ENCODE measurements around the gene WNT5A.

WNT5A gene

DNA sequence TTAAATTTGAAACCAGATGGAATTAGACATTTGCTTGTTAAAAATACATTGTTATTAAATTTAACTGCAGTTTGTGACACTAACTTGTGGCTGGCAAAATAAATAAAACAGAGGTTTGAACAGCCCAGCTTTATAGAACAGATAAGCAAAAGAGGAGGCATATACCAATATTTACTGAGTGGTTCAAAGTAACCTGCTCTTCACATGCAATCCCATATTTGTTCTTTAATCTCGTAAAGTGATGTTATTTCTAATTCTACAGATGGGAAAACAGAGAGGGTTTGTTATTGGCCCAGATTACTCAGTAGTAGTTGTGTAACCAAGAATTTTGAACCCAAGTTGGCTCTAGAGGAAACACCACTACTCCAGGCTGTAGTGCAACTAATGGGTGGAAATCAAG lies 37.6 kb downstream of the WNT5A start:
- TF ChIP-seq, protein P1, sequence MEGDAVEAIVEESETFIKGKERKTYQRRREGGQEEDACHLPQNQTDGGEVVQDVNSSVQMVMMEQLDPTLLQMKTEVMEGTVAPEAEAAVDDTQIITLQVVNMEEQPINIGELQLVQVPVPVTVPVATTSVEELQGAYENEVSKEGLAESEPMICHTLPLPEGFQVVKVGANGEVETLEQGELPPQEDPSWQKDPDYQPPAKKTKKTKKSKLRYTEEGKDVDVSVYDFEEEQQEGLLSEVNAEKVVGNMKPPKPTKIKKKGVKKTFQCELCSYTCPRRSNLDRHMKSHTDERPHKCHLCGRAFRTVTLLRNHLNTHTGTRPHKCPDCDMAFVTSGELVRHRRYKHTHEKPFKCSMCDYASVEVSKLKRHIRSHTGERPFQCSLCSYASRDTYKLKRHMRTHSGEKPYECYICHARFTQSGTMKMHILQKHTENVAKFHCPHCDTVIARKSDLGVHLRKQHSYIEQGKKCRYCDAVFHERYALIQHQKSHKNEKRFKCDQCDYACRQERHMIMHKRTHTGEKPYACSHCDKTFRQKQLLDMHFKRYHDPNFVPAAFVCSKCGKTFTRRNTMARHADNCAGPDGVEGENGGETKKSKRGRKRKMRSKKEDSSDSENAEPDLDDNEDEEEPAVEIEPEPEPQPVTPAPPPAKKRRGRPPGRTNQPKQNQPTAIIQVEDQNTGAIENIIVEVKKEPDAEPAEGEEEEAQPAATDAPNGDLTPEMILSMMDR (IDR thresholded peaks at IDR 0.05; ENCODE audit: borderline replicate concordance, insufficient read depth, low read depth, low read length) = no peak
- H3K4me3 ChIP-seq (ENCODE audit: low read depth, low read length) = no peak overlapping the region

DNA sequence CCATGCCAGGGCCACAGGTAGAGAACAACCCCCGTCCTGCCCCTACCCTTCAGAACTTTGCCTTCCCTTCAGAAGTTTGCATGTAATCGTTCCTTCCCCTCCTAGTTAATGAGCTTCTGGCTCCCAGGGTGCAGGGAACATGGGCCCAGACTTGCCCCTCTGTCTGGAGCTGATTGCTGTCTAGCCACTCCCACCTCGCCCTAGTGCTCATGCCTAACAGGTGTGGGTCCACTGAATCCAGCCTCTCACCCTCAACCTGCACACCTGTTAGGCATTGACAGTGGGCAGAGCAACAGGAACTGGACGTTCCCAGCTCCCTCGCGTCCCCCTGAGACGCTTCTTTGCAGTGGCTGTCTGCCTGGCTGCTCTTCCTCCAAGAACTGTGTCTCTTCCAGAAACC lies 40.3 kb downstream of the WNT5A start:
- TF ChIP-seq, protein P1 (IDR thresholded peaks at IDR 0.05; ENCODE audit: borderline replicate concordance, insufficient read depth, low read depth, low read length) = no peak

DNA sequence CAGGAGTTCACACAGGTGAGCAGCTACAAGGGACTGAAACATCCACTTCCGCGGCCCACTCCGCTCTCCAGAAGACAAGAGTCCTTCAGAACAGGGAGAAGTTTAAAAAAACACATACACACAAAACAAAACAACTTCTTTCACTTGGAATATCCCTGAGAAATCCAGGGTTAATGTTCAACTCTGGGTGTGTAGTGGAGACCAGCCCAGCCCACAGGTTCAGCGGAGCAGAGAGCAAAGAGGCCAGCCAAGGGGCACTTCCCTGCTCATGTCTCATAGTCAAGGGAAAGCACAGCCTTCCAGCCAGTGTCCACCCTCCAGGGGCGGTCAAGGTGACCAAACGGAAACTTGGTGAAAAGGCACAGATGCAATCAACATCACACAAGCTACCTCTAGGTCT lies 41.6 kb downstream of the WNT5A start:
- TF ChIP-seq, protein P1 (IDR thresholded peaks at IDR 0.05; ENCODE audit: borderline replicate concordance, insufficient read depth, low read depth, low read length) = no peak
- no peak overlapping the region for H3K4me3 ChIP-seq (ENCODE audit: low read depth, low read length)

More for the DNA sequence above, 40.3 kb downstream of the WNT5A start:
- no peak overlapping the region for H3K4me3 ChIP-seq (ENCODE audit: low read depth, low read length)

DNA sequence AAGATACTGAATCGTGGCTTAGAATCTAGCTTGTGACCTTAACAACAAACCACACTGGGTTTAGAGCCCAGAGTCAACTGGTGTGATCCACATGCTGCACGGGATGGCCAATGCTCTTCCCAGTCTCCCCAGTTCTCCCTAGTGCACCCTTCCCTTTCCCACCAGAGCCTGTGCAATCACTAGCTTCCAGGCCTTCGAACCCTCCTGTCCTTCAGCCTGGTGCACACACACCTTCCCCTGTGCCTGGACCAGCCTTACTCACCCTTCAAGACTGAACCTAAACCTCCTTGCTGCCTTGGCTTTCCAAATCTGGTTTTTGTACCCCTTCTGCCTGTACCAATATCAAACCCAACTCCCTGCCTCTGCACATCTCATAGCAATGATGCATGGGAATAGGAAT lies 43.8 kb downstream of the WNT5A start:
- TF ChIP-seq, protein P1 (IDR thresholded peaks at IDR 0.05; ENCODE audit: borderline replicate concordance, insufficient read depth, low read depth, low read length) = no peak
- H3K4me3 ChIP-seq (ENCODE audit: low read depth, low read length) = no peak overlapping the region

DNA sequence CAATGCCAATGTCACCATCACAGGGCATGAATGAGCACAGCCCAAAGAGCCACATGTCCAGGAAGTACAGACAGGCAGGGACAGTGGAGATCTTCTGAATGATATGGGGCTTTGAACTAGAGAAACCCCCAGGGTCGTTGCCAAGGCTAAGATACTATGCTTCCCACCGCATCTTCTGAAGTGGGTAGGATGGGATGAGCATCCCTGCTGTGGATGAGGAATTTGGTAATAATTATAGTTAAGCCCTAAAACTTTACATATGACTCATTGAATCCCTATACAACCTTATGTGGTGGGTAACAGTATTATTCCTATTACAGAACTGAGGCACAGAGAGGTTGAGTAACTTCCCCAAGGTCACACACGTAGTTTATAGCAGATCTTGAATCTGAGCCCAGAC lies 44.2 kb downstream of the WNT5A start:
- TF ChIP-seq, protein P1 (IDR thresholded peaks at IDR 0.05; ENCODE audit: borderline replicate concordance, insufficient read depth, low read depth, low read length) = no peak

DNA sequence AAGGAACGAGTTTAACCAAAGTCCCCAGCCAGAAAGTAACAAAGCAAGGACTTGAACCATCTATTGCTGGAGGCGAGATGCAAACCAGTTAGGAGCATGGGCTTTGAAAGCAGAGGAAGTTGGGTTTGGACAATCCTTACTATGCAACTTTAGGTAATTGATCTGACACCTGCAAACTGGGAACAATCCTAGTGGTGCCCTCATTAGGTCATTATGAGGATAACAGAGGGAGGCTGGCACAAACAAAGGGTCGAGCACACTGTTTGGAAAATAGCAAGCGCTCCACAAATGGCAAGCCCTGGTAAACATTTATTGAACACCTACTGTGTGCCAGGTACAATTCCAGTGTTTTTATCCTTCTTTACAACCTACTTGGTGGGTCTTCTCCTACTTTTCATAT lies 45.6 kb downstream of the WNT5A start:
- TF ChIP-seq, protein P1 (IDR thresholded peaks at IDR 0.05; ENCODE audit: borderline replicate concordance, insufficient read depth, low read depth, low read length) = no peak
- H3K4me3 ChIP-seq (ENCODE audit: low read depth, low read length) = no peak overlapping the region

More for the DNA sequence above, 44.2 kb downstream of the WNT5A start:
- H3K4me3 ChIP-seq (ENCODE audit: low read depth, low read length) = no peak overlapping the region

DNA sequence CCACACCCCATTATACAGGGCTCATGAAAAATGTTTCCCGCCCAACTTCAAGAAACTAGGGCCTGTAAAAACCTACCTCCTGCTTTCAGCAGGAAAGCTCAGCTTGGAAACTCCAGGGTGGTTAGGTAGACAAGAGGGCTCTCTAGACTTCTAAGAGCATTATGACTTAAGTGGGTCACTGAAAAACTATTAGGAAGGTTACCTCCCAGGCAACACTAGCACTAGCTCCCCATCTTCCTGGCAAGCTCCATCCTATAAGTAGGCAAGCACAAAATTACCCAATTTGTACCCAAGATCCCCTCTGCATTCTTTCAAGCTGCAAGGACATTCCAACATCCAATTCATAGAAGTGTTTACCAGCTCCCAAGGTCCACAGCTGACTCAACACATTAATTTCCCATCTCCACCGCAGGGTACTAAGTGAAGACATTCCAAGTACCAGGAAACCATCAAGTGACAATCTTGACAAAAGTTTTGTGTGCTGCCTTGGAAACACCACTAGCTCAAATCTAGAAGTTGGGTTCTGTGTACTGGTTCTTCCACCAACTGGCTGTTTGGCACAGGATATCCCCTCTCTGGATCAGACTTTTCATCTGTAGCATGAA lies 46.9 kb downstream of the WNT5A start:
- TF ChIP-seq, protein P1 (IDR thresholded peaks at IDR 0.05; ENCODE audit: borderline replicate concordance, insufficient read depth, low read depth, low read length) = no peak

More for the DNA sequence above, 46.9 kb downstream of the WNT5A start:
- no peak overlapping the region for H3K4me3 ChIP-seq (ENCODE audit: low read depth, low read length)

Measured in GM12875 (cell line).